ENCODE measurements around the gene STARD3NL.
"Not testable (repeated sequence)": the region's sequence is repeated elsewhere in the genome, so short reads cannot be mapped to it uniquely, and the experiment has no call there.

Gene STARD3NL

GRCh38 chr7:38262545-38262944, 84.5 kb downstream of the STARD3NL start:
- ATAC-seq (ENCODE audit: low read depth): no peak
- DNase-seq (ENCODE audit: low spot score): no peak
- TF ChIP-seq CTCF (IDR thresholded peaks at IDR 0.05; ENCODE audit: poor library complexity, severe bottlenecking): no peak
- Histone ChIP-seq H3K27ac (ENCODE audit: poor library complexity, severe bottlenecking) (no peak overlapping the region), H3K27me3 (ENCODE audit: insufficient read depth, poor library complexity, severe bottlenecking) (no peaks in the 10 kb centered on the region), H3K4me1 (ENCODE audit: insufficient read depth, poor library complexity, severe bottlenecking) (no peaks in the 10 kb centered on the region), H3K9me3 (ENCODE audit: severe bottlenecking) (no peaks in the 10 kb centered on the region), H3K4me3 (ENCODE audit: severe bottlenecking) (no peak overlapping the region), H3K36me3 (ENCODE audit: low read depth) (no peaks in the 10 kb centered on the region)

DNA sequence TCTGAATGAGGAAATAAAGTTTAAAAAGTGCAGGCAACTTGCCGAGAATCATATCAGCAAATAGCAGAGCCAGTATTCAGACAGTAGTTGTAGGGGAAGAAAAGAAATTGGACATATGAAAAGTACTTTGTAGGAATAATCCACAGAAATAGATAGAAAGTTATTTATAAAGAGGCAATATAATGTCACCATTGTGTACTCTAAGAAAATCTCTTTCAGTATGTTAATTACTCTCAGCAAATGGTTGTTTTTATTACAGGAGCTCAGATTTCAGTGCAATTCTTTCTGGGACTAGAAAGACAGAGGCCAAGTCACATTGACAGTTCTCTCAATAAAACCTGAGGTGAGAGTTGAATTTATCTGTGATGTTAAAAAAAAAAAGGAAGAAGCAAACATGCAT, 85.2 kb downstream of the STARD3NL start:
- not testable (repeated sequence) for H3K9me3 ChIP-seq (ENCODE audit: severe bottlenecking); DNase-seq (ENCODE audit: low spot score); H3K27me3 ChIP-seq (ENCODE audit: insufficient read depth, poor library complexity, severe bottlenecking); H3K36me3 ChIP-seq (ENCODE audit: low read depth); H3K4me3 ChIP-seq (ENCODE audit: severe bottlenecking); ATAC-seq (ENCODE audit: low read depth); H3K27ac ChIP-seq (ENCODE audit: poor library complexity, severe bottlenecking); H3K4me1 ChIP-seq (ENCODE audit: insufficient read depth, poor library complexity, severe bottlenecking)

GRCh38 chr7:38264602-38265001, 86.6 kb downstream of the STARD3NL start:
- H3K9me3 ChIP-seq (ENCODE audit: severe bottlenecking); DNase-seq (ENCODE audit: low spot score); H3K27ac ChIP-seq (ENCODE audit: poor library complexity, severe bottlenecking); ATAC-seq (ENCODE audit: low read depth); H3K36me3 ChIP-seq (ENCODE audit: low read depth); H3K27me3 ChIP-seq (ENCODE audit: insufficient read depth, poor library complexity, severe bottlenecking); H3K4me1 ChIP-seq (ENCODE audit: insufficient read depth, poor library complexity, severe bottlenecking); H3K4me3 ChIP-seq (ENCODE audit: severe bottlenecking): not testable (repeated sequence)

GRCh38 chr7:38265958-38266357, 87.9 kb downstream of the STARD3NL start:
- not testable (repeated sequence) for H3K27me3 ChIP-seq (ENCODE audit: insufficient read depth, poor library complexity, severe bottlenecking); H3K9me3 ChIP-seq (ENCODE audit: severe bottlenecking); ATAC-seq (ENCODE audit: low read depth); H3K27ac ChIP-seq (ENCODE audit: poor library complexity, severe bottlenecking); H3K36me3 ChIP-seq (ENCODE audit: low read depth); H3K4me1 ChIP-seq (ENCODE audit: insufficient read depth, poor library complexity, severe bottlenecking); H3K4me3 ChIP-seq (ENCODE audit: severe bottlenecking); DNase-seq (ENCODE audit: low spot score)

GRCh38 chr7:38269704-38270346, 91.8 kb downstream of the STARD3NL start:
- not testable (repeated sequence) for H3K9me3 ChIP-seq (ENCODE audit: severe bottlenecking); H3K4me1 ChIP-seq (ENCODE audit: insufficient read depth, poor library complexity, severe bottlenecking); H3K27me3 ChIP-seq (ENCODE audit: insufficient read depth, poor library complexity, severe bottlenecking); DNase-seq (ENCODE audit: low spot score); H3K27ac ChIP-seq (ENCODE audit: poor library complexity, severe bottlenecking); H3K36me3 ChIP-seq (ENCODE audit: low read depth); H3K4me3 ChIP-seq (ENCODE audit: severe bottlenecking); ATAC-seq (ENCODE audit: low read depth)

- not testable (repeated sequence) for H3K36me3 ChIP-seq (ENCODE audit: low read depth); H3K9me3 ChIP-seq (ENCODE audit: severe bottlenecking); H3K4me3 ChIP-seq (ENCODE audit: severe bottlenecking); H3K4me1 ChIP-seq (ENCODE audit: insufficient read depth, poor library complexity, severe bottlenecking); ATAC-seq (ENCODE audit: low read depth); DNase-seq (ENCODE audit: low spot score); H3K27ac ChIP-seq (ENCODE audit: poor library complexity, severe bottlenecking); H3K27me3 ChIP-seq (ENCODE audit: insufficient read depth, poor library complexity, severe bottlenecking)
Observed at GRCh38 chr7:38270405-38270804, 92.4 kb downstream of the STARD3NL start.

DNA sequence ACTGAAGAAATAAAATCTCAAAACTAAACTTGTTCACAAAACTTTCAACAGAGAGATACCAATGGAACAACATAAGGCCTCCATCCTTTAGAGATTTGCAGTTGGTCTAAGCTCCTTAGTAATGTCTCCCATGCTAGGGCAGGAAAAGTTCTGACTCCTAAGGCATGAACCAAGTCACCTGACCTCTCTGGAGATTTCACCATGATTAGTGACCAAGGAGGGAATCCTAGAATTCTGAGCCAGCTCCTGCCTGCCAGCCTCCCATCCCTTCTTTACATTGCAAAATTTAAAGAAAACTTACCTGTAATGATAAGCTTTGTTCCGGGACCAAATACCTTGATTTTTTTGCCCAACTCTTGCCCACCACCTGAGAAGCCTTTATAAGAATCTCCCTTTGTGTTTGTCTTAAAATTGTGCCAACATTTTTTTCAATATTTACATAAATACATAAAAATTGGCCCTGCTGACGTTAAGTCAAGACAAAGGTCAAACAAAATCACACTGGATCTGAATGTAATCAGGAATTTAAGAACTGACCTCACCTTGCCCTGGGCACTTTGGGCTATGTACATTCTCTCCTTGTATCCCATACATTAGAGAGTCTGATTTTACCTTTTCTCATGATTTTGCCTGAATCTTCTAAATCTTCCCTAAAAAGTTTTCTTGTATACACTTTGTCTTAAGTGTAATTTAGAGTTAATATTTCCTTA, 95.4 kb downstream of the STARD3NL start, which contains the start of gene TARP:
Gene TARP, minus strand, starts transcription at position 351 of the 710 bp plus-strand sequence.
- Histone ChIP-seq H3K4me3 (ENCODE audit: severe bottlenecking) (no peak within 1 kb of the TSS), H3K9me3 (ENCODE audit: severe bottlenecking) (no peaks in the 10 kb centered on the region), H3K27ac (ENCODE audit: poor library complexity, severe bottlenecking) (no peak within 1 kb of the TSS), H3K4me1 (ENCODE audit: insufficient read depth, poor library complexity, severe bottlenecking) (no peaks in the 10 kb centered on the region), H3K36me3 (ENCODE audit: low read depth) (no peaks in the 10 kb centered on the region), H3K27me3 (ENCODE audit: insufficient read depth, poor library complexity, severe bottlenecking) (no peaks in the 10 kb centered on the region)
- ATAC-seq (ENCODE audit: low read depth): no peak
- no peak for TF ChIP-seq CTCF (IDR thresholded peaks at IDR 0.05; ENCODE audit: poor library complexity, severe bottlenecking)
- DNase-seq (ENCODE audit: low spot score): no peak

Measured in RWPE2 (cell line).